OCI-LY3 (cell line): Measurements from ENCODE around the gene CEP85L.

Experiments
- CTCF ChIP-seq: fragments of 200-600, 300-600 bp; sonication (generic); IDR thresholded peaks from 2 replicates; pipeline ENCODE4 v1.5.1; 2014; ENCODE audit warnings: antibody characterized with exemption, low read length, low read depth
- EZH2phosphoT487 ChIP-seq: fragments of 200-600 bp; shearing (Covaris generic); IDR thresholded peaks from 2 replicates; pipeline ENCODE4 v1.6.1; 2018; ENCODE audit warnings: antibody characterized with exemption, mixed run types, low read depth

GRCh38 chr6:118683881-118684872 is 32.8 kb upstream of the CEP85L start:
- TF ChIP-seq CTCF (no peak), EZH2phosphoT487 (no peak)
